Ovary (tissue), 9 donors: Measurements from ENCODE around the gene RHOBTB1. TPM values are rescaled to one million over a fixed set of nuclear protein-coding genes. Genes with fewer than 3 reads are reported as not detected.

Experiments
- DNase-seq, 5 donors: peaks; one replicate each; pipeline ENCODE4 v3.0.0-alpha.2; 2019 to 2020
- H3K27ac ChIP-seq, 2 donors: fragments of 200-600 bp; one replicate each; pipeline versions ENCODE4 v1.5.1 to v1.8.0; 2019 to 2022
- H3K27me3 ChIP-seq: fragments of 200-600 bp; one replicate; pipeline ENCODE4 v1.8.0; 2022
- H3K36me3 ChIP-seq: fragments of 200-600 bp; sonication (generic); one replicate; pipeline ENCODE4 v1.5.1; 2019
- H3K4me1 ChIP-seq: one replicate; pipeline ENCODE4 v1.8.1; 2013; ENCODE audit warnings: mild to moderate bottlenecking, moderate library complexity; ENCODE audit not compliant: insufficient read depth
- H3K4me3 ChIP-seq: fragments of 200-600 bp; sonication (generic); one replicate; pipeline ENCODE4 v1.5.1; 2017
- H3K9me3 ChIP-seq, 2 donors: fragments of 200-600 bp in 1 of 2; sonication (generic) in 1 of 2; one replicate each; pipeline versions ENCODE4 v1.5.1 to v1.8.1; 2013 to 2019; ENCODE audit warnings: mild to moderate bottlenecking in 1 of 2, moderate library complexity in 1 of 2
- EP300 ChIP-seq: sonication (generic); formaldehyde crosslinking; IDR thresholded peaks from one replicate; pipeline ENCODE4 v1.6.1; 2017; ENCODE audit warnings: antibody characterized with exemption
- POLR2A ChIP-seq: fragments of 450-650 bp; IDR thresholded peaks from one replicate; pipeline ENCODE4 v1.6.1; 2017; ENCODE audit warnings: antibody characterized with exemption, mild to moderate bottlenecking, moderate library complexity
- WGBS, 3 donors: extraction: QIAGEN DNeasy Blood & Tissue Kit in 1 of 3; methylation state at CpG; one replicate each; pipeline versions ENCODE4 v1.1.5 to v1.1.7; 2013 to 2017; 5-methylcytosine and 5-hydroxymethylcytosine counted together
- intact Hi-C, 4 donors: fragments of 100-400 bp; cut with DNase I; formaldehyde crosslinking; loops; one replicate each; pipeline versions ENCODE4 v1.11.0 to v1.15.1; 2022 to 2023
- polyA plus RNA-seq, 2 donors: library from polyadenylated mRNA; stranded (reverse); fragments of 200-250 nt in 1 of 2; fragments of 350-450 nt in 1 of 2; fragmentation: Illumina TruSeq in 1 of 2; extraction: RNeasy Lipid Tissue Mini Kit (QIAGEN cat#74804) in 1 of 2; gene quantifications; one replicate each; pipeline ENCODE4 v1.2.3, GENCODE V29; 2013 to 2014
- total RNA-seq, 7 donors: library from RNA; depleted of rRNA in 2 of 7; stranded (reverse); fragments of >200 nt in 2 of 7; fragmentation: NEBNext Ultra II Directional in 3 of 7; extraction: Animal tissue kit (Norgen Biotek cat#: 25700) in 3 of 7; gene quantifications; one replicate each; pipeline versions ENCODE4 v1.1.0 to v1.2.4, GENCODE V29; 2016 to 2023
- TF ChIP-seq, protein P1 (sequence below), 3 donors: fragments of 450-650 bp in 2 of 3; fragments of 200-600 bp in 1 of 3; IDR thresholded peaks; one replicate each; pipeline versions ENCODE4 v1.5.1 to v1.8.0; 2016 to 2022; ENCODE audit warnings: antibody characterized with exemption in 3 of 3, mild to moderate bottlenecking in 1 of 3
- donor health status: DM: no; HTN: no; CAD: no; lungs with moderate emphysema.
- donor health status: DM: no; HTN: no; CAD: no.
- donor health status: Bipolar disorder and iron deficiency.
- donor health status: DM: yes; HTN: yes; CAD: no.
- donor health status: DM: no; HTN: no; CAD: no.
- donor health status: DM: yes; HTN: yes; CAD: no.

Gene RHOBTB1
- total and polyA plus RNA-seq, 9 donors, result 5.6 to 23.9 (median 13.0) TPM

DNA sequence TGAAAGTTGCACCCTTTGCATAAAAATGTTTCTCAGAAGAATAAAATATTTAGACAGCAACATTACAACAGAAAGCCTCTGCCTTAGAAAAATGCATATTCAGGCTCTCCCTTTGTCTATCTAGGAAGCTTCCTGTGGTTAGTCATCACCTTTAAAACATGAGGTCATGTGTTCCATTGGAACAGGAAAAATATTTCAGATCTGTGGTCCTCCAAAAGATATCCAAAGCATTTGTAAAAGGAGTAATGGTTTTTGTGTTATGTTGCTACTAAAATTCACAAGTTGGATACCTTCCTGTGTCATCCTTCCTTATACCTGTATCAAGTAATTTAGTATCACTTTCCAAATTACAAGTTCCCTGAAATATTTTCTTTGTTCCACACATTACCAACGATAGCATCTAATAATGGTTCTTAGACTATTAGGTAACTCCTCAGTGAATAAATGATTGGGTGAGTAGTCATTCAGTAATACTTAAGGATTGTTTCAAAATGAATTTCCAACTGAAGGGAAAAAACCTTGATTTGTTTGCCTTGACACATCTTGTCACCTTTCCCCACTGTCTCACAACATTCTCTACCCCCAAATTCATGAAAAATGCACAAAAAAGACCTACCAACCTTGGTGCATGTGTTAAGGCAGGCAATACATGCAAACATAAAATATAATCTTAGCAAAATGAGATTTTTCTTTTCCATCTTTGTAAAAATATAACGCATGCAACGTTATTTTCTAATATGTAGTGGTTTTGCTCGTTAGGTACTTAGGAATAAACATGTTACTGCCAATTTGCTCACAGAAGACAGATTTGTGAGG is 19.7 kb upstream of the RHOBTB1 start:
- Histone ChIP-seq H3K27ac (no peak overlapping the region), H3K9me3 (no peaks in the 10 kb centered on the region), H3K4me3 (no peak overlapping the region), H3K4me1 (no peaks in the 10 kb centered on the region), H3K36me3 (no peaks in the 10 kb centered on the region), H3K27me3 (no peaks in the 10 kb centered on the region)
- WGBS, 3 donors, result 13 to 15% (median 14%) methylated on average over 4 of the region's 4 CpGs
- no peak for DNase-seq
- TF ChIP-seq EP300 (no peak), POLR2A (no peak)
- TF ChIP-seq, protein P1, sequence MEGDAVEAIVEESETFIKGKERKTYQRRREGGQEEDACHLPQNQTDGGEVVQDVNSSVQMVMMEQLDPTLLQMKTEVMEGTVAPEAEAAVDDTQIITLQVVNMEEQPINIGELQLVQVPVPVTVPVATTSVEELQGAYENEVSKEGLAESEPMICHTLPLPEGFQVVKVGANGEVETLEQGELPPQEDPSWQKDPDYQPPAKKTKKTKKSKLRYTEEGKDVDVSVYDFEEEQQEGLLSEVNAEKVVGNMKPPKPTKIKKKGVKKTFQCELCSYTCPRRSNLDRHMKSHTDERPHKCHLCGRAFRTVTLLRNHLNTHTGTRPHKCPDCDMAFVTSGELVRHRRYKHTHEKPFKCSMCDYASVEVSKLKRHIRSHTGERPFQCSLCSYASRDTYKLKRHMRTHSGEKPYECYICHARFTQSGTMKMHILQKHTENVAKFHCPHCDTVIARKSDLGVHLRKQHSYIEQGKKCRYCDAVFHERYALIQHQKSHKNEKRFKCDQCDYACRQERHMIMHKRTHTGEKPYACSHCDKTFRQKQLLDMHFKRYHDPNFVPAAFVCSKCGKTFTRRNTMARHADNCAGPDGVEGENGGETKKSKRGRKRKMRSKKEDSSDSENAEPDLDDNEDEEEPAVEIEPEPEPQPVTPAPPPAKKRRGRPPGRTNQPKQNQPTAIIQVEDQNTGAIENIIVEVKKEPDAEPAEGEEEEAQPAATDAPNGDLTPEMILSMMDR (IDR thresholded peaks at IDR 0.05), result no peak
- intact Hi-C loops, result loop anchor here in 3 of 4 donors (2.0 to 10.0 kb wide), 3 partner anchors 145 to 321 kb away; no protein-coding TSS in a partner anchor

DNA sequence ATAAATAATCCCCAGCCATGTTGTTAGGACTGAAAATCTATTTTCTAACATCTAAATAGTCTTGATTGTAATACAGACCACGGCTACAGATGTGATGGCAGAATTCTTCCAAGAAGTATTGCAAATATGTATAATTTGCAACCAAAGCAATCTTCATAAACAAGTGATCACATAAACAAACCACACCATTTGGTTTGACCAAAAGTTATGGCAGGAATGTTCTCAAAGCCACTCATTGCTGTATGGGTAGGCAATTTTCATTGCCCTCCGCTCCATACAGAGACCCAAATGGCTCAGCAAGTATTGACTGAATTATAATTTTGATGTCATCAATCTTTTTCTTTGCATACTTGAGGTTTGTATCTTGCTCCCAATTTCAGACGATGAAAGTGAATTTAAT is 19.0 kb upstream of the RHOBTB1 start:
- intact Hi-C loops, result loop anchor here in 3 of 4 donors (5.0 to 10.0 kb wide), 2 partner anchors 146 to 322 kb away; no protein-coding TSS in a partner anchor
- no peaks in the 10 kb centered on the region for H3K4me1 ChIP-seq
- no peak overlapping the region for H3K27ac ChIP-seq
- no peaks in the 10 kb centered on the region for H3K27me3 ChIP-seq
- H3K4me3 ChIP-seq, result no peak overlapping the region
- no peak for DNase-seq
- TF ChIP-seq EP300 (no peak), POLR2A (no peak)
- TF ChIP-seq, protein P1 (IDR thresholded peaks at IDR 0.05), result no peak
- no peaks in the 10 kb centered on the region for H3K9me3 ChIP-seq
- H3K36me3 ChIP-seq, result no peaks in the 10 kb centered on the region
- WGBS, 3 donors, result 58 to 71% (median 60%) methylated on average over 3 of the region's 3 CpGs

DNA sequence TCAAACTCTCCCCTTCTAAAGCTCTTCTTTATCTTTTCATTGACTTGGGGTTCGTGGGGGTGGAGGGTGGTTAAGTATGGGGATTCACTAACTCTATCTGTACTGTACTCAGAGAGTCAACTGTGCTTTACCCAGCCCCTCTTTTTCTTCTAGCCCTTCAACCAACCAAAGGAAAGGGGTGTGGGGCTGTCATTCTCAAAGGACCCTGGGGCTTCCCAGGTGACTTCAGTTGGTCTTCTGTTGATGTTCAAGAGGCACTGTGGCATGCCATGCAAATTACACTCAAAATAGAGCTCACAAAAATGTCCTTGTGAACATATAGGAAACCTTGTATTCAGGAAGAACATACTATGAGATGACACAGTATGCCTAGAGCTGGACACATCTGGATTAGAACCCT is 16.9 kb upstream of the RHOBTB1 start:
- no peak overlapping the region for H3K27ac ChIP-seq
- no peaks in the 10 kb centered on the region for H3K9me3 ChIP-seq
- no peak for DNase-seq
- no peak overlapping the region for H3K4me3 ChIP-seq
- intact Hi-C loops, result loop anchor here in 3 of 4 donors (5.0 to 10.0 kb wide), 2 partner anchors 144 to 324 kb away; no protein-coding TSS in a partner anchor
- WGBS, 3 donors, result 88 to 97% (median 95%) methylated on average over 1 of the region's 1 CpG
- no peaks in the 10 kb centered on the region for H3K36me3 ChIP-seq
- H3K4me1 ChIP-seq, result no peaks in the 10 kb centered on the region
- TF ChIP-seq POLR2A (no peak), EP300 (no peak)
- TF ChIP-seq, protein P1 (IDR thresholded peaks at IDR 0.05), result no peak
- H3K27me3 ChIP-seq, result no peaks in the 10 kb centered on the region

DNA sequence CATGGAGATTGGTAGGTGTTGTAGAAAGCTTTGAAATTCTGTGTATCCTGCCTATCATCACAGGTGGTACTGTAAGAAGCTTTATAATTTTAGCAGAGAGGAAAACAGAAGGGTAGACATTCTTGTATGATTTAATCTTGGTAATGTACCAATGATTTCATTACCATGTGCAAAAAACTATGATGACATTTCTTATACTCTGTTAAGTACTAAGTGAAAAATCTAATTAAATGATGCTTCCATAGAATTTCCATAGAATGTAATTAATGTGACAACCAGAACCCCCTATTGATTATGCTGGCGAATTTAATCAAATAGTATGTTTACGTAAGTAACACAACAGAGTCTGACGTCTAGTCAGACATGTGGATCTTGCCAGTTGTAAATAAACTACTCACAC is 16.0 kb upstream of the RHOBTB1 start:
- no peak overlapping the region for H3K4me3 ChIP-seq
- no peak for TF ChIP-seq EP300
- TF ChIP-seq POLR2A, result no peak
- TF ChIP-seq, protein P1 (IDR thresholded peaks at IDR 0.05), result no peak
- no peaks in the 10 kb centered on the region for H3K27me3 ChIP-seq
- H3K27ac ChIP-seq, result no peak overlapping the region
- H3K36me3 ChIP-seq, result no peaks in the 10 kb centered on the region
- WGBS, 3 donors, result 89 to 95% (median 91%) methylated on average over 3 of the region's 3 CpGs
- H3K4me1 ChIP-seq, result no peaks in the 10 kb centered on the region
- no peaks in the 10 kb centered on the region for H3K9me3 ChIP-seq
- intact Hi-C loops, result loop anchor here in 3 of 4 donors (5.0 to 10.0 kb wide), 2 partner anchors 143 to 325 kb away; no protein-coding TSS in a partner anchor
- no peak for DNase-seq
